Adrenal gland (tissue), 19 donors: Measurements from ENCODE around the gene OTOS. TPM values are rescaled to one million over a fixed set of nuclear protein-coding genes. Genes with fewer than 3 reads are reported as not detected.

Source experiments
- DNase-seq, 7 donors: peaks; one replicate each; pipeline ENCODE4 v3.0.0-alpha.2; 2019 to 2020
- H3K27ac ChIP-seq, 5 donors: fragments of 200-600 bp; sonication (generic) in 4 of 5; 1 replicate in 3 of 5; 2 replicates in 2 of 5; pipeline versions ENCODE4 v1.5.1 to v1.8.0; 2016 to 2020; ENCODE audit warnings: mild to moderate bottlenecking in 1 of 5
- H3K27me3 ChIP-seq: fragments of 200-600 bp; 2 replicates; pipeline ENCODE4 v1.8.0; 2021
- H3K36me3 ChIP-seq, 2 donors: fragments of 200-600 bp; replicated peaks in 1 of 2; 1 replicate in 1 of 2; 2 replicates in 1 of 2; pipeline versions ENCODE4 v1.5.1 to v1.8.0; 2018 to 2022
- H3K4me1 ChIP-seq, 2 donors: fragments of 200-600 bp; replicated peaks in 1 of 2; 1 replicate in 1 of 2; 2 replicates in 1 of 2; pipeline versions ENCODE4 v1.5.1 to v1.8.0; 2018 to 2021
- H3K4me3 ChIP-seq, 4 donors: fragments of 200-600 bp; sonication (generic) in 3 of 4; one replicate each; pipeline ENCODE4 v1.5.1; 2016 to 2018
- H3K9me3 ChIP-seq, 3 donors: fragments of 200-600 bp; sonication (generic) in 1 of 3; replicated peaks in 1 of 3; 1 replicate in 2 of 3; 2 replicates in 1 of 3; pipeline versions ENCODE4 v1.5.1 to v1.8.0; 2016 to 2021
- POLR2A ChIP-seq, 2 donors: fragments of 450-650 bp; IDR thresholded peaks; one replicate each; pipeline ENCODE4 v1.6.1; 2017; ENCODE audit warnings: antibody characterized with exemption in 2 of 2, mild to moderate bottlenecking in 2 of 2, moderate library complexity in 1 of 2
- WGBS, 4 donors: extraction: QIAGEN DNeasy Blood & Tissue Kit in 2 of 4; methylation state at CpG; one replicate each; pipeline versions ENCODE4 v1.1.5 to v1.1.7; 2013 to 2017; 5-methylcytosine and 5-hydroxymethylcytosine counted together
- intact Hi-C, 2 donors: fragments of 100-400 bp; cut with DNase I; formaldehyde crosslinking; loops; one replicate each; pipeline versions ENCODE4 v1.14.1 to v1.15.0; 2022 to 2023
- long read RNA-seq, 10 donors: library from polyadenylated mRNA in 3 of 10; unstranded in 2 of 10; stranded (forward) in 1 of 10; transcript quantifications; one replicate each; pipeline ENCODE4 v2.0.0 and lab custom pipeline, GENCODE V29; 2021 to 2026
- polyA plus RNA-seq, 3 donors: library from polyadenylated mRNA; stranded (reverse); fragments of 200-250 nt in 2 of 3; fragments of 350-450 nt in 1 of 3; fragmentation: Illumina TruSeq in 1 of 3; extraction: RNeasy Lipid Tissue Mini Kit (QIAGEN cat#74804) in 1 of 3; gene quantifications; one replicate each; pipeline ENCODE4 v1.2.3, GENCODE V29; 2013 to 2014
- total RNA-seq, 9 donors: library from RNA; depleted of rRNA in 4 of 9; stranded (reverse); fragments of >200 nt in 4 of 9; fragments of 120-200 nt in 1 of 9; fragmentation: NEBNext Ultra II Directional in 1 of 9; extraction: Animal tissue kit (Norgen Biotek cat#: 25700) in 1 of 9; gene quantifications; one replicate each; pipeline versions ENCODE4 v1.1.0 to v1.2.4, GENCODE V29; 2013 to 2023
- TF ChIP-seq, protein P1 (sequence below), 6 experiments: fragments of 450-650 bp in 4 of 6; fragments of 200-600 bp in 2 of 6; sonication (generic) in 1 of 6; IDR thresholded peaks; 1 replicate in 5 of 6; 2 replicates in 1 of 6; pipeline versions ENCODE4 v1.5.1 to v1.8.0; 2016 to 2021; ENCODE audit warnings: antibody characterized with exemption in 6 of 6, mild to moderate bottlenecking in 2 of 6, moderate library complexity in 1 of 6
- donor health status: healthy with polysubstance abuse.
- donor health status: Bipolar disorder and iron deficiency.
- donor health status: DM: yes; HTN: yes; CAD: no.
- donor health status: DM: no; HTN: no; CAD: no.
- donor health status: DM: no; HTN: no; CAD: no.
- donor health status: DM: yes; HTN: yes; CAD: no.

The OTOS gene
- total RNA-seq = not detected
- not detected for polyA plus RNA-seq
- long read RNA-seq, donor 1 = 0 reads
- long read RNA-seq, donor 2 = 0 reads
- long read RNA-seq, donor 3 = 0 reads
- long read RNA-seq, donor 4 = 0 reads
- long read RNA-seq, donor 5 = 0 reads
- long read RNA-seq, donor 6 = 0 reads
- long read RNA-seq, donor 7 = 0 reads
- long read RNA-seq, donor 8 = 0 reads
- long read RNA-seq, donor 9 = 0 reads
- long read RNA-seq, donor 10 = 0 reads

DNA sequence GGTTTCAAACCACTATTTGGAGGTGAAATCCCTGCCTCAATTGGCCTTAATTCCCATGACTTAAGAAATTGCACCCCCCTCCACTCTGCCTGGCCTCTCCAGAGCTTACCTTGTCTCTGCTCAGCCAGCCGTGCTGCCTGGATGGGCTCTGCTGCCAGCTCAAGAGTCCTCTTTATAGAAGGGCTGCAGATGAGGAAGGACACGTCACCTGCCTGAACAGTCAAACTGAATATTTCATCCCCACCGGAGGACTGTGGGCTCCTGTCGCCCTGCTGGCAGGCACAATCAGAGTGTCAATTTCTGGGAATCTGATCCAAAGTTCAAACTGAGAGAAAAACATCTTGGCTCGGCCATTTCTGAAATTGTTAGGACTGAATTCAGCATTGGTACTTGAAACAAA is at the start of gene OTOS:
Gene OTOS, minus strand, starts transcription at position 148 of the 400 bp plus-strand sequence. CDS start 332 bp downstream, outside the sequence.
- Histone ChIP-seq H3K27me3 (peaks cover 4% of the 10 kb centered on the region), H3K36me3 (no peaks in the 10 kb centered on the region), H3K9me3 (no peaks in the 10 kb centered on the region), H3K4me1 (peaks cover under 1% of the 10 kb centered on the region in 2 donors), H3K27ac (no peak within 1 kb of the TSS), H3K4me3 (no peak within 1 kb of the TSS)
- DNase-seq = no peak
- intact Hi-C loops = loop anchor here in 1 of 2 donors (5.0 kb wide), 1 partner anchor 78 kb away; no protein-coding TSS in a partner anchor
- WGBS, 4 donors = 62 to 68% (median 65%) methylated on average over 4 to 5 of the region's 5 CpGs
- TF ChIP-seq POLR2A (IDR thresholded peaks at IDR 0.05) = no peak
- TF ChIP-seq, protein P1, sequence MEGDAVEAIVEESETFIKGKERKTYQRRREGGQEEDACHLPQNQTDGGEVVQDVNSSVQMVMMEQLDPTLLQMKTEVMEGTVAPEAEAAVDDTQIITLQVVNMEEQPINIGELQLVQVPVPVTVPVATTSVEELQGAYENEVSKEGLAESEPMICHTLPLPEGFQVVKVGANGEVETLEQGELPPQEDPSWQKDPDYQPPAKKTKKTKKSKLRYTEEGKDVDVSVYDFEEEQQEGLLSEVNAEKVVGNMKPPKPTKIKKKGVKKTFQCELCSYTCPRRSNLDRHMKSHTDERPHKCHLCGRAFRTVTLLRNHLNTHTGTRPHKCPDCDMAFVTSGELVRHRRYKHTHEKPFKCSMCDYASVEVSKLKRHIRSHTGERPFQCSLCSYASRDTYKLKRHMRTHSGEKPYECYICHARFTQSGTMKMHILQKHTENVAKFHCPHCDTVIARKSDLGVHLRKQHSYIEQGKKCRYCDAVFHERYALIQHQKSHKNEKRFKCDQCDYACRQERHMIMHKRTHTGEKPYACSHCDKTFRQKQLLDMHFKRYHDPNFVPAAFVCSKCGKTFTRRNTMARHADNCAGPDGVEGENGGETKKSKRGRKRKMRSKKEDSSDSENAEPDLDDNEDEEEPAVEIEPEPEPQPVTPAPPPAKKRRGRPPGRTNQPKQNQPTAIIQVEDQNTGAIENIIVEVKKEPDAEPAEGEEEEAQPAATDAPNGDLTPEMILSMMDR (IDR thresholded peaks at IDR 0.05) = no peak

DNA sequence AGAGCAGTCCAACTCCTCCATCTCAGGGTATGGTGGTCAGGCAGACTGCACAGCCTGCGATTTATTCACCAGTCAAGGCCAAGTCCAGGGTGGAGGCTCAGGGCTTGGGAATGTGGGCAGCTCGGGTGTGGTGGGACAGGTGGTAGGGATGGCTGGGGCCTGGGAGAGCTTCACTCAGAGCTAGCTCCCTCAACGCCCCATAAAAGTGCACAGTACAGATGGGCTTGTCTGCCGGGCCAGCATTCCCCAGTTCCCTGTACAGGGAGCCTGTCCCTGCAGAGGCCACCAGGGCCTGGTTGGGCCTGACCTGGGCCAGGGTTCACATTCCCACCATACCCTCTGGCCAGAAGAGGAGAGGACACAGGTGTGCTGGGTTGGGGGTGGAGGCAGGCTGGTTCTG is 49.2 kb upstream of the OTOS start:
- DNase-seq = no peak
- WGBS, 4 donors = 61 to 93% (median 71%) methylated on average over 2 to 4 of the region's 4 CpGs
- intact Hi-C loops = no loop called here

DNA sequence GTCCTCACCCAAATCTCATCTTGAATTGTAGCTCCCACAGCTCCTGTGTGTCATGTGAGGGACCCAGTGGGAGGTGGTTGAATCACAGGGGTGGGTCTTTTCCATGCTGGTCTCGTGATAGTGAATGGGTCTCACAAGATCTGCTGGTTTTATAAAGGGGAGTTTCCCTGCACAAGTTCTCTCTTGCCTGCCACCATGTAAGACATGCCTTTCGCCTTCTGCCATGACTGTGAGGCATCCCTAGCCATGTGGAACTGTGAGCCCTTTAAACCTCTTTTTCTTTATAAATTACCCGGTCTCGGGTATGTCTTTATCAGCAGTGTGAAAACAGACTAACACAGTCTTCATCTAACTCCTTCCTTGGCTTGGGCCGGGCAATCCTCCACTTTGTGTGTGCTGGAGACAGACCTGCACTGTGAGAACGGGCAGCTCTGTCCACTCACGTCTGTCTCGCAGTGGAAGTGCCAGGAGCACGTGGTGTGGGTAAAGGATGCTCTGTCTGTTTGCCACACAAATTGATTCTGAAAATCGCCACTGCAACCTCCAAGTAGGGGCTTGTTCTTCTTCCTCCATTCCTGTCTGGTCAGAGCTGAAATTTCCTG is 47.6 kb upstream of the OTOS start:
- H3K4me3 ChIP-seq = no peak overlapping the region
- H3K27me3 ChIP-seq = peaks cover 12% of the 10 kb centered on the region
- H3K27ac ChIP-seq = no peak overlapping the region
- TF ChIP-seq, protein P1 (IDR thresholded peaks at IDR 0.05) = no peak
- no peak for TF ChIP-seq POLR2A (IDR thresholded peaks at IDR 0.05)
- H3K36me3 ChIP-seq = no peaks in the 10 kb centered on the region
- intact Hi-C loops = no loop called here
- H3K4me1 ChIP-seq = no peaks in the 10 kb centered on the region
- DNase-seq = no peak
- WGBS, 4 donors = 76 to 85% (median 80%) methylated on average over 9 to 10 of the region's 10 CpGs
- H3K9me3 ChIP-seq = no peaks in the 10 kb centered on the region

More for the DNA sequence above, 49.2 kb upstream of the OTOS start:
- H3K27me3 ChIP-seq = peaks cover 12% of the 10 kb centered on the region
- TF ChIP-seq, protein P1 (IDR thresholded peaks at IDR 0.05) = no peak
- no peak for TF ChIP-seq POLR2A (IDR thresholded peaks at IDR 0.05)
- H3K27ac ChIP-seq = no peak overlapping the region
- no peaks in the 10 kb centered on the region for H3K36me3 ChIP-seq
- H3K9me3 ChIP-seq = no peaks in the 10 kb centered on the region
- no peak overlapping the region for H3K4me3 ChIP-seq
- H3K4me1 ChIP-seq = no peaks in the 10 kb centered on the region

DNA sequence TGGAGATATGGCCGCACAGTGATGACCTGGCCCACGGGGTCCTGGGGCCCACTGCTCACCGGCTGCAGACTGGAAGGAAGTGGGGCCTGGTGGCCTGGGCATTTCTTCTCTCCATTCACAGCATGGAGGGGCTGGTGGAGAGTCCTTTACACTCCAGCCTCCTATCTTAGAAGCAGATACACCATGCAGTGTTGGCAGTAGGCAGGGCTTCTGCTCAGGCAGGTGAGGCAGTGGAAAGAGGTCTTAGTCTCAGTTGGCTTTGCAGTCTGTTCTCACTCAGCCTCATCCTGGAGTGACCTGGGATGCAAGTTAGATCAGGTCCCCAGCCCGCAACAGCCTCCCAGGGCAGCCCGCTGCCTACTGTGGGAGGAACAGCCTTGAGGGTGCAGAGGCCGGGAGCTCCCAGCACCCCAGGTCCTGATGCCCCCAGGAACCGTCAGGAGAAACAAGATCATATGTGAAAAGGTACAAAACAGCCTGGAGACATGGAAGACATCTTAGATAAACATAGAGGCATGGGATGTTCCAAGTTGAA is 45.8 kb upstream of the OTOS start:
- intact Hi-C loops = no loop called here
- 80 to 93% (median 85%) methylated on average over 5 to 7 of the region's 7 CpGs for WGBS, 4 donors

More for the DNA sequence above, 45.8 kb upstream of the OTOS start:
- peaks cover 6% of the 10 kb centered on the region for H3K27me3 ChIP-seq
- no peak overlapping the region for H3K27ac ChIP-seq
- TF ChIP-seq, protein P1 (IDR thresholded peaks at IDR 0.05) = no peak
- no peak for TF ChIP-seq POLR2A (IDR thresholded peaks at IDR 0.05)
- no peak for DNase-seq
- no peak overlapping the region for H3K4me3 ChIP-seq
- no peaks in the 10 kb centered on the region for H3K4me1 ChIP-seq
- H3K36me3 ChIP-seq = no peaks in the 10 kb centered on the region
- no peaks in the 10 kb centered on the region for H3K9me3 ChIP-seq
